Measurements from ENCODE around the gene CDH23. TPM values are rescaled to one million over a fixed set of nuclear protein-coding genes. Genes with fewer than 3 reads are reported as not detected.

CDH23 gene
- polyA plus RNA-seq, 1 donor (not counting 4 experiments of a cell fraction or from before 2014, with no cell fraction given): 0.01 TPM

DNA sequence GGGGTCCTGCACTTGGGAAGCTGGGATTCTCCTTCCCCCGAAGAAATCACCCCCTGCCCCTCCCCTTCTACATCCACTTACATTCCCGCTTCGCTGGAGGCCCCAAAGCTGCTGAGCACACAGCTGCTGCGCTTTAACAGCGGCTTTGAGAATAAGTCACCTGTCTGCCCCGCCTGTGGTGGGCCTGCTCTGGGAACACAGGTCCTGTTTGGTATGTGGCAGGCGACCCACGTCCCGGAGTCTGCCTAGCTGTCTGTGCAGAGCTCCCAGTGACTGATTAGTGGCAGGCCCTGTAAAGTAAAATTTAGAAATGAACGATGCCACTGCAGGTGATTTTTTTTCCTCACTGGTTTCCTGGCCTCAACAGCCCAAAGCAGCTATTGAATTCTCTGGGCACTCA is 47.0 kb downstream of the CDH23 start:
- H4K20me1 ChIP-seq (ENCODE audit: control insufficient read depth, extremely low read depth, insufficient read depth, low read length): no peaks in the 10 kb centered on the region
- H3K4me2 ChIP-seq (ENCODE audit: control insufficient read depth, extremely low read depth, insufficient read depth, low read depth, low read length): no peak overlapping the region
- H3K9ac ChIP-seq (ENCODE audit: control insufficient read depth, extremely low read depth, insufficient read depth, low read length): no peak overlapping the region
- FAIRE-seq (no peak), DNase-seq (ENCODE audit: low read depth, low spot score) (no peak)
- no peaks in the 10 kb centered on the region for H3K4me1 ChIP-seq (ENCODE audit: control insufficient read depth, extremely low read depth, insufficient read depth, low read length)
- TF ChIP-seq, protein P1, sequence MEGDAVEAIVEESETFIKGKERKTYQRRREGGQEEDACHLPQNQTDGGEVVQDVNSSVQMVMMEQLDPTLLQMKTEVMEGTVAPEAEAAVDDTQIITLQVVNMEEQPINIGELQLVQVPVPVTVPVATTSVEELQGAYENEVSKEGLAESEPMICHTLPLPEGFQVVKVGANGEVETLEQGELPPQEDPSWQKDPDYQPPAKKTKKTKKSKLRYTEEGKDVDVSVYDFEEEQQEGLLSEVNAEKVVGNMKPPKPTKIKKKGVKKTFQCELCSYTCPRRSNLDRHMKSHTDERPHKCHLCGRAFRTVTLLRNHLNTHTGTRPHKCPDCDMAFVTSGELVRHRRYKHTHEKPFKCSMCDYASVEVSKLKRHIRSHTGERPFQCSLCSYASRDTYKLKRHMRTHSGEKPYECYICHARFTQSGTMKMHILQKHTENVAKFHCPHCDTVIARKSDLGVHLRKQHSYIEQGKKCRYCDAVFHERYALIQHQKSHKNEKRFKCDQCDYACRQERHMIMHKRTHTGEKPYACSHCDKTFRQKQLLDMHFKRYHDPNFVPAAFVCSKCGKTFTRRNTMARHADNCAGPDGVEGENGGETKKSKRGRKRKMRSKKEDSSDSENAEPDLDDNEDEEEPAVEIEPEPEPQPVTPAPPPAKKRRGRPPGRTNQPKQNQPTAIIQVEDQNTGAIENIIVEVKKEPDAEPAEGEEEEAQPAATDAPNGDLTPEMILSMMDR (optimal IDR thresholded peaks at IDR 0.05 in 1 of 3, IDR thresholded peaks at IDR 0.05 in 1 of 3, conservative IDR thresholded peaks at IDR 0.05 in 1 of 3; ENCODE audit: extremely low read depth in 1 of 3, insufficient read depth in 2 of 3, low read length in 3 of 3): no peak
- TF ChIP-seq EZH2 (IDR thresholded peaks at IDR 0.05; ENCODE audit: low read length): no peak
- H3K36me3 ChIP-seq (ENCODE audit: control insufficient read depth in 2 of 2, extremely low read depth in 1 of 2, insufficient read depth in 2 of 2, low read length in 2 of 2): no peaks in the 10 kb centered on the region
- H3K27me3 ChIP-seq (ENCODE audit: control insufficient read depth, extremely low read depth, insufficient read depth, low read length): peaks cover 14% of the 10 kb centered on the region
- no peaks in the 10 kb centered on the region for H3K9me1 ChIP-seq (ENCODE audit: control insufficient read depth, extremely low read depth, insufficient read depth, low read length)
- H3K79me2 ChIP-seq (ENCODE audit: control insufficient read depth, insufficient read depth, low read length): no peaks in the 10 kb centered on the region
- H3K4me3 ChIP-seq (ENCODE audit: control insufficient read depth in 2 of 3, extremely low read depth in 1 of 3, insufficient read depth in 2 of 3, low read depth in 1 of 3, low read length in 3 of 3): no peak overlapping the region
- no peak overlapping the region for H2AFZ ChIP-seq (ENCODE audit: control insufficient read depth, low read length)
- H3K27ac ChIP-seq (ENCODE audit: control insufficient read depth, insufficient read depth, low read length): no peak overlapping the region
- no peaks in the 10 kb centered on the region for H3K9me3 ChIP-seq (ENCODE audit: control insufficient read depth, low read depth, low read length)
- dilution Hi-C loops (cut with MboI; ENCODE audit: extremely low pct_ligation_motif_present, low sequenced_read_pairs): no loop called here

GRCh38 chr10:71444284-71445054 is 47.7 kb downstream of the CDH23 start:
- Histone ChIP-seq H3K9me1 (ENCODE audit: control insufficient read depth, extremely low read depth, insufficient read depth, low read length) (no peaks in the 10 kb centered on the region), H3K79me2 (ENCODE audit: control insufficient read depth, insufficient read depth, low read length) (no peaks in the 10 kb centered on the region), H3K9me3 (ENCODE audit: control insufficient read depth, low read depth, low read length) (no peaks in the 10 kb centered on the region), H4K20me1 (ENCODE audit: control insufficient read depth, extremely low read depth, insufficient read depth, low read length) (no peaks in the 10 kb centered on the region), H3K36me3 (ENCODE audit: control insufficient read depth in 2 of 2, extremely low read depth in 1 of 2, insufficient read depth in 2 of 2, low read length in 2 of 2) (no peaks in the 10 kb centered on the region), H3K9ac (ENCODE audit: control insufficient read depth, extremely low read depth, insufficient read depth, low read length) (no peak overlapping the region), H3K4me1 (ENCODE audit: control insufficient read depth, extremely low read depth, insufficient read depth, low read length) (no peaks in the 10 kb centered on the region), H3K27ac (ENCODE audit: control insufficient read depth, insufficient read depth, low read length) (no peak overlapping the region), H2AFZ (ENCODE audit: control insufficient read depth, low read length) (no peak overlapping the region), H3K27me3 (ENCODE audit: control insufficient read depth, extremely low read depth, insufficient read depth, low read length) (peaks cover 13% of the 10 kb centered on the region), H3K4me2 (ENCODE audit: control insufficient read depth, extremely low read depth, insufficient read depth, low read depth, low read length) (no peak overlapping the region), H3K4me3 (ENCODE audit: control insufficient read depth in 2 of 3, extremely low read depth in 1 of 3, insufficient read depth in 2 of 3, low read depth in 1 of 3, low read length in 3 of 3) (no peak overlapping the region)
- TF ChIP-seq, protein P1 (optimal IDR thresholded peaks at IDR 0.05 in 1 of 3, IDR thresholded peaks at IDR 0.05 in 1 of 3, conservative IDR thresholded peaks at IDR 0.05 in 1 of 3; ENCODE audit: extremely low read depth in 1 of 3, insufficient read depth in 2 of 3, low read length in 3 of 3): no peak
- TF ChIP-seq EZH2 (IDR thresholded peaks at IDR 0.05; ENCODE audit: low read length): no peak
- DNase-seq (ENCODE audit: low read depth, low spot score) (no peak), FAIRE-seq (no peak)
- dilution Hi-C loops (cut with MboI; ENCODE audit: extremely low pct_ligation_motif_present, low sequenced_read_pairs): no loop called here
